ENCODE results near the gene LMNTD1. TPM values are rescaled to one million over a fixed set of nuclear protein-coding genes. Genes with fewer than 3 reads are reported as not detected.
A peak's percentile ranks its signal among the peaks of the same experiment; 100 is the strongest.
"Not testable (repeated sequence)": the region's sequence is repeated elsewhere in the genome, so short reads cannot be mapped to it uniquely, and the experiment has no call there.

Gene LMNTD1
- total RNA-seq, 1 donor, result 1.3 TPM

DNA sequence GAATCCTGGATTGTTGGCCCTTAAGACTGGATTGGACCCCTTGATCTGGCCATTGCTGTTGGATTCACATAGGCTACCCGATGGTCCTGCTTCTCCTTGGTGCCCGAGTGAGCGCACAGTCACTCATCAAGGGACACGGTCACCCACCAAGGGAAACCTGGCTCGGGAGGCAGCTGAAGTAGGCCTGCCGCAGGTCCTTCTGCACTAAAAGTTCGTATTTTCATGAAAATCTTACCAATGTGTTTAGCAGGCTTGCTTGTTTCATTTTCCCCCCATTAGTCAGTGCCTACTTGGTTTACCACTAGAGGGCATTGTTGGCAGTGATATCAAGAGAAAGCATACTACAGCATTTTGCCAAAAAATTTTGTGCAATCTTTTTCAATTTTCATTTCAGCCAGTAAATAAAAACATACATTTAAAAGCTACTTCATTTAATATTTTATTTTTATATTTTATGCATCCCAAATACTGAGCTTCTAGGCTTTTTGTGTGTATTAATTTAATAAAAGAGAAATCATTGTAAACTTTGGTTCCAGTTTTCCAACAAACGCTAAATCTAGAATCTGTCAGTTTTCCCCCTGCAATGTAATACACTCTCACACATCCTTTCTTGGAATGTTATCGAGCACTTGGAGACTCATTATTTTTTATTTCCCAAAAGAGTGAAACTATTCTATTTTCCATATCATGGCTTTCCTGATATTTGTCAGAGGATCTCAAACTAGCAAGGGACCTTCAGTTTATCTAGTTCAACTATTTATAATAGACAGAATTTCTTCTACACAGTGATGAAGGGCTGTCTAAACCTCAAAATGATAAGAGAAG lies 116.7 kb downstream of the LMNTD1 start:
- TF ChIP-seq, protein P1, sequence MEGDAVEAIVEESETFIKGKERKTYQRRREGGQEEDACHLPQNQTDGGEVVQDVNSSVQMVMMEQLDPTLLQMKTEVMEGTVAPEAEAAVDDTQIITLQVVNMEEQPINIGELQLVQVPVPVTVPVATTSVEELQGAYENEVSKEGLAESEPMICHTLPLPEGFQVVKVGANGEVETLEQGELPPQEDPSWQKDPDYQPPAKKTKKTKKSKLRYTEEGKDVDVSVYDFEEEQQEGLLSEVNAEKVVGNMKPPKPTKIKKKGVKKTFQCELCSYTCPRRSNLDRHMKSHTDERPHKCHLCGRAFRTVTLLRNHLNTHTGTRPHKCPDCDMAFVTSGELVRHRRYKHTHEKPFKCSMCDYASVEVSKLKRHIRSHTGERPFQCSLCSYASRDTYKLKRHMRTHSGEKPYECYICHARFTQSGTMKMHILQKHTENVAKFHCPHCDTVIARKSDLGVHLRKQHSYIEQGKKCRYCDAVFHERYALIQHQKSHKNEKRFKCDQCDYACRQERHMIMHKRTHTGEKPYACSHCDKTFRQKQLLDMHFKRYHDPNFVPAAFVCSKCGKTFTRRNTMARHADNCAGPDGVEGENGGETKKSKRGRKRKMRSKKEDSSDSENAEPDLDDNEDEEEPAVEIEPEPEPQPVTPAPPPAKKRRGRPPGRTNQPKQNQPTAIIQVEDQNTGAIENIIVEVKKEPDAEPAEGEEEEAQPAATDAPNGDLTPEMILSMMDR (IDR thresholded peaks at IDR 0.05; ENCODE audit: insufficient read depth, low read length), result peak; percentile 92
- DNase-seq (ENCODE audit: low read depth), result peak; percentile 96
- H3K4me3 ChIP-seq (ENCODE audit: low read depth, low read length), result peak overlapping the region; percentile 49

DNA sequence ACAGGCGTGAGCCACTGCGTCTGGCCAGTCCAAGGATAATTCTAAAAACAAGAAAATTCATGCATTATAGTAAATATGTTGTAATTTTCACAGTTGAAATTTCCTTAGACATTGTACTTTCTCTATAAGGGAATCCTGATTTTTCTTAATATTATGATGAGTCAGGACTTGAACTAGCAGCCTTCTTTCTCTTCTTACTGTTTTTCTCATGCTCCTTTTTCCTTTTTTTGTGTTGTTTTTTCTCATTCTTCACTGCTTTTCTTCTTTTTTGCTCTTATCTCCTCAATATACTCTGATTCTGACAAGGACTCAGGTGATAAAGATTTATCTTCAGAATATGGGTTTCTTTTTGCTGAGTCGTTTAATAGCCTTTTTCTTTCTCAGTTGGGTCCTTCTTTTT lies 117.7 kb downstream of the LMNTD1 start:
- DNase-seq (ENCODE audit: low read depth), result no peak
- no peak overlapping the region for H3K4me3 ChIP-seq (ENCODE audit: low read depth, low read length)
- TF ChIP-seq, protein P1 (IDR thresholded peaks at IDR 0.05; ENCODE audit: insufficient read depth, low read length), result no peak

DNA sequence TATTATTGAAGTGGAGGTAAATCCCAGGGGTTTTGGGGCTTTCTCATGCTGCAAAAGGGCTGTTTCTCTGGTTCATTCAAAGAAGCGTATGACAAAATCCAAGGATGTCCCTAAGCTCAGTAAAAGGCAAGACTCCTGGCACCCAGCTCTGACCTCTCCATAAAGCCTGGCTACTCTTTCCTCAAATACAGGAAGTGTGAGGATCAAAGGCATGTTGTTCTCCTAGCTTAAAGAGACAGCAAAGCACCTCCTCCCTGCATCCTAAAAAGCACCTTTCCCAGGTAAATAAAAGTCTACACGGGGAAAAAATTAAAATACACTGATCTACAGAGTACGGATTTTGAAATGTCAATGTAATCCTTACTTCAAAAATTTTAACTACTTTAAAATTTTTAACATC lies 118.6 kb downstream of the LMNTD1 start:
- TF ChIP-seq, protein P1 (IDR thresholded peaks at IDR 0.05; ENCODE audit: insufficient read depth, low read length), result no peak
- DNase-seq (ENCODE audit: low read depth), result no peak
- no peak overlapping the region for H3K4me3 ChIP-seq (ENCODE audit: low read depth, low read length)

DNA sequence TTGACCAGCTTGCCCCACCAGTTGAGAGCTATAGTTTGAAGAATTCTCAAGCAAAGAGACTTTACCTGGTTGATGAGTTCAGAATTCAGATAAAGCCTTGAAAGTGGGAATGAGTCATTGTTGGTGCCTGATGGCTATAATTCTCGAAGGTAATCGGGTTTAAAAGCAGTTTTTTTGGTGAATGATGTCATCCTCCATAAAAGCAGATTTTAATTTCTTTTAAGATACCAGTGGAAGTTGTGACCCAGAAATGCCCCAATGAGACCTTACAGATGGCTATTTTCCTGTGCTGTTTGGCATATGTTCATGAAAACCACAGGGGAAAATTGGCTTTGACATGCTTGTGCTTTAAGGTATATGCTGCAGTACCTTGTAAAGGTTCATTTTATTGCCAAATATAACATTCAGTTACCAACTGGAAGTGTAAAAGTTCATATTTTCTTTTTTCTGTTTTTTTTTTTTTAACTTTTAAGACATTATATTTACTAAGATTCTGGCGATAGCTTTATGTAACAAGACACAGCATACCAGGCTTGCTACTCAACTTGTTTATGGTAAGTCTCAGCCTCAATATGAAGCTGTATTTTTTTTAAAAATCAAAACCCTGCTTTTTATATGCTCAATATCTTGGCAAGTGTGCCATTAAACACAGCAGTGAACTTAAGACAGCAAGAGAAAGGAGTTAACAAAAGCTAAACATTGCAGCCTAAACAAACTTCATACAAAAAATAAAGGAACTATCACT lies 119.3 kb downstream of the LMNTD1 start:
- DNase-seq (ENCODE audit: low read depth), result peak; percentile 68
- no peak overlapping the region for H3K4me3 ChIP-seq (ENCODE audit: low read depth, low read length)
- TF ChIP-seq, protein P1 (IDR thresholded peaks at IDR 0.05; ENCODE audit: insufficient read depth, low read length), result no peak

DNA sequence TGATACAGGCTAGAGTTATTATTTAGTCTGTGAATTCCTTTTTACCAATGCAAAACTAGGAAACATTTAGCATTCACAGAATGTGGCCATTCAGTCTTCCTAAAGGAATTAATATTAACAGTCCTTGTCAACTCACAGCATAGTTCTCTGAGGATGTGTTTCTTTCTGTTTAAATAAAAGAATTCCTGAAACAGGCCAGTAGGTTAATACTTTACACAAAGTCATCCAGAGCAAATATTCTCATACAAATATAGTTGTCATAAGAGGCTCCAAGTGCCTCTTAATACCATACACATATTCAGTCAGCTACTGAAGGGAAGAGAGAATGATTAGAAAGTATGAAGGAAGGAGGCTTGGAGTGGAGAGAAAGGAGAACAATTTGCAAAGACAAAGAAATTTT lies 120.1 kb downstream of the LMNTD1 start:
- TF ChIP-seq, protein P1 (IDR thresholded peaks at IDR 0.05; ENCODE audit: insufficient read depth, low read length), result no peak
- H3K4me3 ChIP-seq (ENCODE audit: low read depth, low read length), result no peak overlapping the region
- DNase-seq (ENCODE audit: low read depth), result no peak

DNA sequence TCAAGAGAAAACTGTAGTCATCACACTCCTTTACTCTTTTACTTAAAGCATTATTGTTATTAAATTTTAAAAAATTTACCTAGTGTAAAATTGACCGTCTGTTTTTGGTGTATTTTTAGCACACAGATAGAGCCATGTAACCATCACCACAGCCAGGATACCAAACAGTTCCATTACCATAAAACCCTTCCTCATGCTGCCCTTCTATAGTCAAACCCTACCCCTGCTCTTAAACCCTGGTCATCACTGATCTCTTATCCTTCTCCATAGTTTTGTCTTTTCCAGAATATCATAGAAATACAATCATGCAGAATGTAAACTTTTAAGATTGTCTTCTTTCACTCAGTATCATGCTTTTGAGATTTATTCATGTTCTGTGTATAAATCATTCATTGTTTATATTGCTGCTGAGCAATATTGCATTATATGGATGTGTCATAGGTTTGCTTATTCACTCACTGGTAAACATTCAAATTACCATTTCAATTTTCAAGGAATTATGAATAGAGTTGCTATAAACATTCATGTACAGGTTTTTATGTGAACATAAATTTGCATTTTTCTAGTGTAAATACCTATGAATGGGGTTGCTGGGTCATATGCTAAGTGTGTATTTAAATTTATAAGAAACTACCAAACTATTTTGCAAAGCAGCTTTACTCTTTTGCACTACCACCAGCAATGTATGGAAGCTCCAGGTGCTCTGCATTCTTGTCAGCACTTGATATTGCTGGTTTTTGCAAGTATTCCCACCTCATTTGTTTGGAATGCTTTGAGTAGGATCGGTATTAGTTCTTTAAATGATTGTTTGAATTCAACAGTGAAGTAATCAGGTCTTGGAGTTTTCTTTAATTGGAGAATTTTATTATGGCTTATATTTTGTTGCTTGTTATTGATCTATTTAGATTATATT lies 125.5 kb downstream of the LMNTD1 start:
- DNase-seq (ENCODE audit: low read depth), result no peak
- TF ChIP-seq, protein P1 (IDR thresholded peaks at IDR 0.05; ENCODE audit: insufficient read depth, low read length), result no peak
- no peak overlapping the region for H3K4me3 ChIP-seq (ENCODE audit: low read depth, low read length)

DNA sequence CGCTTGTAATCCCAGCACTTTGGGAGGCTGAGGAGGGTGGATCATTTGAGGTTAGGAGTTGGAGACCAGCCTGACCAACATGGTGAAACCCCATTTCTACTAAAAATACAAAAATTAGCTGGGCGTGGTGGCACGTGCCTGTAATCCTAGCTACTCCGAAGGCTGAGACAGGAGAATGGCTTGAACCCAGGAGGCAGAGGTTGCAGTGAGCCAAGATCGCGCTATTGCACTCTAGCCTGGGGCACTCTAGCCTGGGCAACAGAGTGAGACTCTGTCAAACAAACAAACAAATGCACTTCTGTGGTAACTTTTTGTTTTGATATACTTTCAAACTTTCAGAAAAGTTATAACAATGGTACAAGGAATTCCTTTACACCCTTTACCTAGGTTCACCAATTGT lies 126.3 kb downstream of the LMNTD1 start:
- not testable (repeated sequence) for DNase-seq (ENCODE audit: low read depth); H3K4me3 ChIP-seq (ENCODE audit: low read depth, low read length)
